ENCODE measurements around the gene ST3GAL5. TPM values are rescaled to one million over a fixed set of nuclear protein-coding genes. Genes with fewer than 3 reads are reported as not detected.

Gene ST3GAL5
- total RNA-seq, 1 donor from 2014 or later = 9.9 TPM

GRCh38 chr2:85936421-85937068 is 47.8 kb upstream of the ST3GAL5 start:
- H3K9me3 ChIP-seq (ENCODE audit: low read depth) = no peaks in the 10 kb centered on the region
- H3K27ac ChIP-seq = no peak overlapping the region
- TF ChIP-seq EZH2phosphoT487 (IDR thresholded peaks at IDR 0.05) (no peak), CTCF (IDR thresholded peaks at IDR 0.05) (no peak), EZH2 (IDR thresholded peaks at IDR 0.05) (no peak)
- no peaks in the 10 kb centered on the region for H3K79me2 ChIP-seq (ENCODE audit: low read depth)
- peaks cover 11% of the 10 kb centered on the region for H3K9me3 Mint-ChIP-seq
- H3K4me3 Mint-ChIP-seq = no peak overlapping the region
- no peak overlapping the region for H3K4me3 ChIP-seq
- H3F3A ChIP-seq (ENCODE audit: low read depth) = peaks cover 6% of the 10 kb centered on the region
- peak overlapping the region; percentile 35 for H3K4me2 ChIP-seq
- H3K4me1 ChIP-seq = peaks cover 15% of the 10 kb centered on the region
- H3K27me3 ChIP-seq = no peaks in the 10 kb centered on the region
- no peaks in the 10 kb centered on the region for H3K27me3 Mint-ChIP-seq (ENCODE audit: insufficient read depth, low read depth)
- H3K27ac Mint-ChIP-seq = peak overlapping the region; percentile 94
- no peak for DNase-seq (ENCODE audit: low spot score)
- no peaks in the 10 kb centered on the region for H3K36me3 ChIP-seq
- peaks cover 2% of the 10 kb centered on the region for H3K36me3 Mint-ChIP-seq
- H2AFZ ChIP-seq (replicated peaks) = no peak overlapping the region
- no peak overlapping the region for H3K9ac ChIP-seq
- no peaks in the 10 kb centered on the region for H4K20me1 ChIP-seq (ENCODE audit: low read depth)
- peaks cover 24% of the 10 kb centered on the region for H3K4me1 Mint-ChIP-seq

- TF ChIP-seq EZH2phosphoT487 (IDR thresholded peaks at IDR 0.05) = no peak
- TF ChIP-seq EZH2 (IDR thresholded peaks at IDR 0.05) = no peak
- no peak for TF ChIP-seq CTCF (IDR thresholded peaks at IDR 0.05)
- no peaks in the 10 kb centered on the region for H3K36me3 ChIP-seq
- Mint-ChIP-seq H3K27ac (peak overlapping the region; percentile 94), H3K9me3 (peaks cover 4% of the 10 kb centered on the region), H3K27me3 (ENCODE audit: insufficient read depth, low read depth) (no peaks in the 10 kb centered on the region), H3K4me1 (peaks cover 24% of the 10 kb centered on the region), H3K4me3 (peak overlapping the region; percentile 25), H3K36me3 (no peaks in the 10 kb centered on the region)
- H3K4me2 ChIP-seq = peak overlapping the region; percentile 35
- peaks cover 6% of the 10 kb centered on the region for H3F3A ChIP-seq (ENCODE audit: low read depth)
- peaks cover 15% of the 10 kb centered on the region for H3K4me1 ChIP-seq
- no peak overlapping the region for H3K4me3 ChIP-seq
- no peaks in the 10 kb centered on the region for H3K27me3 ChIP-seq
- no peak overlapping the region for H3K9ac ChIP-seq
- H3K9me3 ChIP-seq (ENCODE audit: low read depth) = no peaks in the 10 kb centered on the region
- no peaks in the 10 kb centered on the region for H4K20me1 ChIP-seq (ENCODE audit: low read depth)
- H3K79me2 ChIP-seq (ENCODE audit: low read depth) = no peaks in the 10 kb centered on the region
- H3K27ac ChIP-seq = no peak overlapping the region
- H2AFZ ChIP-seq (replicated peaks) = no peak overlapping the region
- DNase-seq (ENCODE audit: low spot score) = peak; percentile 74
These were observed 47.0 kb upstream of the ST3GAL5 start for GRCh38 chr2:85935746-85936208.

- no peaks in the 10 kb centered on the region for H3K9me3 ChIP-seq (ENCODE audit: low read depth)
- no peak overlapping the region for H3K9ac ChIP-seq
- Mint-ChIP-seq H3K4me1 (peaks cover 26% of the 10 kb centered on the region), H3K9me3 (peaks cover 3% of the 10 kb centered on the region), H3K27me3 (ENCODE audit: insufficient read depth, low read depth) (no peaks in the 10 kb centered on the region), H3K4me3 (peak overlapping the region; percentile 25), H3K36me3 (no peaks in the 10 kb centered on the region), H3K27ac (peak overlapping the region; percentile 94)
- peaks cover 15% of the 10 kb centered on the region for H3K4me1 ChIP-seq
- no peak overlapping the region for H3K4me3 ChIP-seq
- no peaks in the 10 kb centered on the region for H3K27me3 ChIP-seq
- no peaks in the 10 kb centered on the region for H4K20me1 ChIP-seq (ENCODE audit: low read depth)
- no peak overlapping the region for H2AFZ ChIP-seq (replicated peaks)
- H3K4me2 ChIP-seq = peak overlapping the region; percentile 4
- H3K36me3 ChIP-seq = no peaks in the 10 kb centered on the region
- H3K79me2 ChIP-seq (ENCODE audit: low read depth) = no peaks in the 10 kb centered on the region
- no peak for DNase-seq (ENCODE audit: low spot score)
- H3K27ac ChIP-seq = peak overlapping the region; percentile 3
- H3F3A ChIP-seq (ENCODE audit: low read depth) = peaks cover 6% of the 10 kb centered on the region
- TF ChIP-seq EZH2 (IDR thresholded peaks at IDR 0.05) (no peak), CTCF (IDR thresholded peaks at IDR 0.05) (no peak), EZH2phosphoT487 (IDR thresholded peaks at IDR 0.05) (no peak)
These were observed 46.5 kb upstream of the ST3GAL5 start for GRCh38 chr2:85935170-85935745.

Data from neural progenitor cell (in vitro differentiated cells).